Measurements from ENCODE around the gene SGMS1.
"Not testable (repeated sequence)": the region's sequence is repeated elsewhere in the genome, so short reads cannot be mapped to it uniquely, and the experiment has no call there.

Gene SGMS1

GRCh38 chr10:50456719-50457118, 167.0 kb downstream of the SGMS1 start:
- no peak for TF ChIP-seq CTCF (IDR thresholded peaks at IDR 0.05; ENCODE audit: low read depth, low read length, missing control alignments)
- no peak overlapping the region for H3K4me3 ChIP-seq (replicated peaks; ENCODE audit: low read depth, low read length)
- DNase-seq (ENCODE audit: extremely low read depth, low read depth), result no peak

DNA sequence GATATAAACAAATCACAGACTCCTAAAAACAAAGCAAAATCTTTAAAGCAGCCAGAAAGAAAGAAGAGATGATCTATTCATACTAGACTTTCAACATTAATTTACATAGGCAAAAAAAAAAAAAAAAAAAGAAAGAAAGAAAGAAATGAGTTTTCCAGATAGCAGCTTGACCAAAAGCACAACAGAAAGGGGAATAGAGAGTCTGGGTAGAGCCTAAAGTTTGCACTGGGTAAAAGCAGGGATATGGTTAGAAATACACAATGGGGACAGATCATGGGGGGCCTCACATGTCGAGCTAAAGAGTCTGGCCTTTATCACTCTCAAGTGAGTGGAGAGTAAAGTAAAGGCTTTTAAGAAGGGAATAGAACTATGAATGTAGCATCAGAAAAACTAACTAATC, 169.8 kb downstream of the SGMS1 start:
- DNase-seq (ENCODE audit: extremely low read depth, low read depth), result no peak
- TF ChIP-seq CTCF (IDR thresholded peaks at IDR 0.05; ENCODE audit: low read depth, low read length, missing control alignments), result no peak
- H3K4me3 ChIP-seq (replicated peaks; ENCODE audit: low read depth, low read length), result no peak overlapping the region

- H3K4me3 ChIP-seq (replicated peaks; ENCODE audit: low read depth, low read length), result no peak overlapping the region
- no peak for DNase-seq (ENCODE audit: extremely low read depth, low read depth)
- TF ChIP-seq CTCF (IDR thresholded peaks at IDR 0.05; ENCODE audit: low read depth, low read length, missing control alignments), result no peak
Observed at GRCh38 chr10:50452603-50453002, 171.2 kb downstream of the SGMS1 start.

DNA sequence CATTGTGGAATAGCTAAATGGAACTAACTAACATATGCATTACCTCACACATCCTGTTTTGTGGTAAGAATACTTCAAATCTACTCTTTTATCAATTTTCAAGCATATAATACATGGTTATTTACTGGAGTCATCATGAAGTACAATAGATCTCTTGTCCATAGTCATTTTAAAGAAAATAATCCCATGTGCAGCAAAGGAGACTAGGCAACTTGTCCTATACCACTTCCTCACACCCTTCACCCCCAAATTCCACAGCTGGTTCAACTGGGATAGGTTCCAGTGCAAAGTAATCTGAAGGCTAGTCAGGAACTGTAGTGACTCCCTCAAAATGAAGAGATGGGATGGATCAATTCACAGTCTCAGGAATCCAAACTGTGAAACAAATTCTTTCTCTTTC, 176.1 kb downstream of the SGMS1 start:
- TF ChIP-seq CTCF (IDR thresholded peaks at IDR 0.05; ENCODE audit: low read depth, low read length, missing control alignments), result no peak
- DNase-seq (ENCODE audit: extremely low read depth, low read depth), result no peak
- H3K4me3 ChIP-seq (replicated peaks; ENCODE audit: low read depth, low read length), result no peak overlapping the region

GRCh38 chr10:50445777-50446176, 178.0 kb downstream of the SGMS1 start:
- DNase-seq (ENCODE audit: extremely low read depth, low read depth); H3K4me3 ChIP-seq (replicated peaks; ENCODE audit: low read depth, low read length): not testable (repeated sequence)

DNA sequence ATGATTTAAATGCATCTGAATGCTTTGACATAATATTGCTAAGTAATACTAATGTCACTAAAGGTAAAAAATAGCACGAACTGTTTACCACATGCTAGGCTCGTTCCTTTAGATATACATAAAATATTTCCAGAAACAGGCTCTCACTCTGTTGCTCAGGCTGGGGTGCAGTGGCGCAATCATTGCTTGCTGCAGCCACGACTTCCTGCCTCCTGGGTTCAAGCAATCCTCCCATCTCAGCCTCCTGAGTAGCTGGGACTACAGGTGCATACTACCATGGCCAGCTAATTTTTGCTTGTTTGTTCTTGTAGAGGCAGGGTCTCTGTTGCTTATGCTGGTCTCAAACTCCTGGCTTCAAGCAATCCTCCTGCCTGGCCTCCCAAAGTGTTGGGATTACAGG, 183.3 kb downstream of the SGMS1 start:
- H3K4me3 ChIP-seq (replicated peaks; ENCODE audit: low read depth, low read length), result no peak overlapping the region
- DNase-seq (ENCODE audit: extremely low read depth, low read depth), result no peak
- TF ChIP-seq CTCF (IDR thresholded peaks at IDR 0.05; ENCODE audit: low read depth, low read length, missing control alignments), result no peak

GRCh38 chr10:50439806-50440205, 183.9 kb downstream of the SGMS1 start:
- DNase-seq (ENCODE audit: extremely low read depth, low read depth), result no peak
- TF ChIP-seq CTCF (IDR thresholded peaks at IDR 0.05; ENCODE audit: low read depth, low read length, missing control alignments), result no peak
- no peak overlapping the region for H3K4me3 ChIP-seq (replicated peaks; ENCODE audit: low read depth, low read length)

Measured in HFF-Myc (cell line).